ENCODE results near the gene KCTD16.

The KCTD16 gene

DNA sequence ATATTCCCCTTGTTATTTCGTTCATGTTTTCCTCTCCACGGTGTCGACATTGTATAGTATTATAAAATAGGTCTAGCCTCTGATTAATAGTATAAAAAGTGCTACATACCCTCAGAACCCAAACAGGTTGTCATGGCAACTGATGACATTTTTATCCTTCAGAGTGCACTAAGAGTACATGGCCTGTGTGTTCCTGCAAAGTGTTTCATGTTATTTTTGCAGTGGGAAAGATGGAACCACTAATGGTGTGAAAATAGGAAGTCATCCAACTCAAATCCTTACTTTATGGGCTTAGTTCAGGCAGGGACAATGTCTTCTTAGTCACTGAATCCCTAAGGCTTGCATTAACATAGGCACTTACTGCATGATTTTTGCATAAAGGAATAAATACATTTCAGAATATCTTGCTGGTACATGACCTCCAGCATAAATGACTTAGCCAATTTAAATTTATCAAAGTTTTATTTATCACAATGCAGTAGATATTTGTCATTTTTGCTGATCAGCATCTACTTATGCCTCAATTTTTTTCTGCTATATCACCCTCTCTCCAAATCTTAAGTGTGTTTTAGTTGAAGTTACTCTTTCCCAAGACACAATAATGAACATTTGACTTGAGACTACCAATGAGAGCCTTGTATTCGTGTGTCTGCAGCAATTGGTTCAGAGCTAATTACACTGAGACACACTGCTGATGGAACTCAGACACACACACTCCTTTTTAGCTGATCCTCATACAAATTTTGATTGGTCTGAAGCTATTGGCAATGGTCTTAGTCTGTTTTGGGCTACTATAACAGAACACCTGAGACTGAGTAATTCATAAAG is 243.7 kb downstream of the KCTD16 start:
- DNase-seq, result no peak

DNA sequence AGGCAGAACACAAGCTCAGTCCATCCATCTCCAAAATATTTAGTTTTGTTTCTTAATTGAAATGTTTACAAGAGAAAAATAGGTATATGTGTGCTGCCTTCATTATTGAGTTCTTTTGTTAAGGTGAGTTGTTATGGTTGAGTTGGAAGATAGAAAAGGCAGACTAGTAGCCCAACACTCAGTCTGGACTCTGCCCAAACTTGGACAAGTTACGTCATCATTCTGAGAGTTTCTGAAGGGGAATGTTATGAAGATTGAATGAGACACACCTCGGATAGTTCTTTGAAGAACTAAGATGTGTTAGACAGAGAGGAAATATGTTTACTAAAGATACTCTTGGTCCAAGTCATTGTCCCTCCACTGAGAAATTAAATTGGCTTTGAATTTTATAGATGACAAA is 245.5 kb downstream of the KCTD16 start:
- DNase-seq, result no peak

DNA sequence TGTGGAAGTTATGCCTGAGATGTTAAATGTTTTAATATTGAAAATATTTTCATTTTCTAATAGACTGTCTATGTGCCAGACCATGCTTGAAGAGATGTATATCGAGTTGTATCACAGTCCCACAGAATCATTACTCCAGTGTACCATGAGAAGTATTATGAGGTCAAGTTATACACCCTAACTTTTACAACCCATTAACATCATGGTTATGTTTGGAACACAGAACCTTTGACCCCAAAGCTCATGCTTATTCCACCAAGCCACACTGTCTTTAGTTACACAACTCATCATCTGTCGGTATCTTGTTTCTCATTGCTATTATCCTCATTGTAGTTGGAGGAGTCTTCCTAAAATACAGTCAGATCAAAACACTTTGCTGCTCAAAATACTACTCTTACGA is 248.0 kb downstream of the KCTD16 start:
- DNase-seq, result no peak

DNA sequence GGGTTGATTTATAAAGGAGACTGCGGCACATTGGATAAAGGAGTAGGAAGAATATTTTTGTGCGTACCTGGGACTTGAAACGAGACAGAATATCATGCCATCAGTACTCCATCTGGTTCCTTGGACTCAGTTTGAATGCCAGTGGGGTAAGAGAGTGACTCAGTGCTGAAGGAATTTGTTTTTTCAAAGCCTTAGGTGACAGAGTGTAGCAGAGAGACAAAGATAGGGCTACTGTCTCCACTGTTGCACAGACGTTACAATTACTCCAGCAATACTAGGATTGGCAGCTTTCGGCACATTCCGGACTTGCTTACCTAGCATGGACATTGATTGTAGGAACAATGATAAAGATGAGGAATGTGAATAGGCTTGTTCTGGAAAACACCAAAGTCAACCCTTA is 250.7 kb downstream of the KCTD16 start:
- no peak for DNase-seq

DNA sequence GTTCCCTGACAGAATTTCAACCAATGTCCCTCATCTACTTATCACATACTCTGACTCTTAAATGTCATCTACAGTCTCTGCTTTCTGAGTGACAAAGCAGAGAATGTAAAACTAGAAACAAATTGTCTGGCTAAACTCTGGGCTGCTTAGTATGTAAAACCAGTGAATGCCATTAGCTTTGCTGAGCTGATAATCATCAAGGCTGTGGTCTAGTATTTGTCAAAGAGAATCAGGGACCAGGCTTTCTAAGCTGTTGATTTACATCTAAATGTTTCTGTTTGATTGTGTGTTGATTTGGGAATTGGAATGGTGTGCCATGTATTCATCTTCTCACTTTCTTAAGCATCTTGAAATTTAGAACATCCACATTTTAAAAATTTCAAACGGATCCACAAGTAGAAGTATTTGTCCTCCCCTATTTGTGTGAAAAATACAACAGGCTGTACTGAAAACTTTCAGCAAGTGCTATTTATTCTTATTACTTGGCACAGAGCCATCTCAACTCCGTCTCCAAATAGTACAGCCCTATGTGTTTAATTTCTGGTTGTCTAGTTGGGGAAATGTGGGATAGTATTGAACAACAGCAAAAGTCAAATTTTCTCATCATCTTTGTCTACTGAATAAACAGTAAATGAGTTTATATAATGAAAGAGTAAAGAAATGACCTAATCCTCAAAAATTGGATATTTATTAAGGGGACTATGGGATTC is 251.5 kb downstream of the KCTD16 start:
- no peak for DNase-seq

DNA sequence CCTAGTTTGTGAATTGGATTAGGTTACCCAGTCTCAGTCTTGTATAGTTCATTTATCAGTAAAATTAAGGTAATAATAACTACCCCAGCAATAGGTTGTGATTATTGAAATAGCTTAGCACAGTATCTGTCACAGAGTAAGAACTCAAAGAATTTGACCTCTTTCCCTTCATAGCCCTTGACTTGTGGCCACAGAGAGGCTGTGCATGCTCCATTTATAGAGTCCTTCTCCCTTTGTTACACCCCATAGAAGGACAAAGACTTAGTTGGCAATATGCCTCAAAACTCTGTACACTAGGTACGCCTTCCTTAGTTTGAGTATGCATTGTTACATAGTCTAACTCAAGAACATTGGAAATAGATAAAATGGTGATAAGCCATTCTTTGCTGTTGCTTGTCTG is 257.2 kb downstream of the KCTD16 start:
- no peak for DNase-seq

DNA sequence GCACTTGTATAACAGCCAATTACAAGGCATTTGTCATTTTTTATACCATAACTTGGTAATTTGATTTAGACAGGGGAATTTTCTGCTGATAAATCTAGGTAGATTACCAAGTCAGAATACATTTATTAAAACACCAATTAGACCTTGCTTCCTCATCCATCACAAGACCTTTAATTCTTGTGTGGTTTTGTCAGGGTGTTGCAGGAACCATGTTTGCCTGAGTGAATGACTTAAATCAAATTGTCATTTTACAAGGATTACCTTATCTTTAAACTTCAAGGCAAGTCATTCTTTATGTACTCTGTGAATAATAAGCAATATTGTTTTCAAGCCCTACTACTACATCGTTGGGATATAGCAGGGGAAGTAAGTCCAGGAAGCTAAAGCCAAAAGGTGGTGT is 257.7 kb downstream of the KCTD16 start:
- DNase-seq, result no peak

DNA sequence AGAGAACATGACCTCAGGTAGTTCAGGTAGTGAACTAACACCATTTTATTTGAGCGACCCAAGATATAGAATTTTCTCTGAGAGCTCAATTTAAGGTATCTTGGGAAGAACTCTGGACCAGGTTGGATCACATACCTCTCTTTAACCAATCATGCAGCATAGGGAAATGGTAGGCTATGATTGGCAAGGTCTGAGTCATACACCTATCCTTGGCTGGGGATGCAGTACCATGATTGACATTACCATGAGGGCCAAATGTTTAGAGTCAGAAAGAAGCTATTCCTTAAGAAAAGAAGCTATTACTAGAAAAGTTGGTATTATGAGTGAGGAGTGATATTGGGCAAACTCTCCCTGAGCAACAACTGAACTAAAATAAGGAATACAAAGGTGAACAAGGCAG is 258.7 kb downstream of the KCTD16 start:
- DNase-seq, result no peak

DNA sequence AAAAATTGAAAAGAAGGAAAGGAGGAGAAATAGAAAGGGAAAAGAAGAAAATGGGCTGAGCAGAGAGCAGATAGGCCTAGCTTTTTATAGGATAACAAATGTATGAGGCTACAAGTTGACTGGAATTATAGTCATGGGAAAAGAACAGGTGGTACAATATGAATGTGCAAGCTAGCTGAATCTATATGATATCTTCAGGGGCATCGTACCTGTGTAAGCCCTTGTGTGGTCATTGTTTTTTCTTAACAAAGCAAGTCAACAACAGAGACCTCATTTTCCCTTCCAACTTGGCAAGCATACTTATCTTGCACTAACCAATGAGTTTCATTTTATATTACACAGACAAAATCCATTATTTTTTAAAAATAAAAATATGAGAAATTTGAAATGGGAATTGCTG is 259.2 kb downstream of the KCTD16 start:
- no peak for DNase-seq

DNA sequence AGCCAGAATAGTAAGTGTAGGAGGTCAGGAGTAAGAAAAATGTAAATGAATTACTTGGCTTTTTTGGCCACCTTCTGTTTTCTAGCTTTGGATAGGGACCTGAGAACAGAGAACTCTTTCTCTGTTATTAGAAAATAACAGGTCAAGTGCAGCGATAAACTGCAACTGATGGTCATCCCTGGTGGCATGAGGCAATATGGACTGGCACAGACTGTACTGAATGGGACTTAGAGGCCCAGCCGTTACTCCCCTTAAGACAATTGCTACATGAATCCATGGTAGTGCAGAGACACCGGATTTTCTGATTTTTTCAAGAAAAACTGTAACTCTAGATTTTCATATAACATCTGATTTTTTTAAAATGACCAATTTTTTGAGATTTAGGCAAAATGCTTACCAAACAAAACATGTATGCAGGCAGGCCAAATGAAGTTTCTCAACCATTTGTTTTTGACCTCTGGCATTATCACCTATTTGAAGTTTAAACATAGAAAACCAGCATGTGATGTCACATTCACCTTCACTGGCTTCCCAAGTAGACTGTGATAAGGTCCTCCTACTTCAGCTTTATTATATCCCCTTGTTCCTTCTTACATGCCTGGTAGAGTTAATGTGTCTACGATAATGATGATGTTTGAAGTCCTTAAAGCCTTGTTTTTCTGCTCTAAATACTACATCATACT is 262.6 kb downstream of the KCTD16 start:
- DNase-seq, result no peak

DNA sequence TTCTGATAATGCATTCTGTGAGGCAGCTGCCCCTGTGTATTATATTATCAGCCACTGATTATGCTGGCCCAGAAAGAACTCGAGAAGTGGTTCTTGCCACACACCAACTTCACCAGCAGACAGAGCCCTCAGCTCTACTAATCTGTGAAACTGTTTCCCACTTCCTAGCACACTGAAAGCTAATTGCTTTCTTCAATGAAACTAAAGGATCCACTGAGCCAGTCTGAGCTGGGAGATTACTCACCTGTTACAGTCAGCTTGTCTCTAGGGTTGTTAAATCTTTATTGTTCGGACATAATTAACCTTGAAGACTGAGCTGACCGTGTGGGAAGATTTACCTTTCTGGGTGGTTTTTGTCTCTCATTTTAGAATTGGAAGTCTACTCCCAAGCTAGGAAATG is 263.2 kb downstream of the KCTD16 start:
- no peak for DNase-seq

DNA sequence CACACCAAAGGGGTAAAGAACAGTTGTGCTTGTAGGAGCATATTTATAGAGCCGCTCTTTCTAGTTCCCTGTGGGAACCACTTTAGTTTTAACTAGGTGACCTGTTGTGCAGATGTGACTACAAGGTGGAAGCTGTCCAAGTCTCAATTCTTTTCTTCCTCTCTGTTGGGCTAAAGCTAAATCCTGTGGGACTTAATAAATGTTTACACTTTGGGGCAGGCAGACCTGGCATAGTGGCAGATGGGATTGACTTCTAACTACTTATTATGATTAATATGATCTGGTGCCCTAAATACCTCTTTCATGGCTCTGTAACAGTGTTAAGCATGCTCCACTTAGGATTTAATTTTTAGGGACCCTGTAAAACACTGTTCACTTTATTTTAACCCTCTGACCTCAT is 265.3 kb downstream of the KCTD16 start:
- DNase-seq, result no peak

DNA sequence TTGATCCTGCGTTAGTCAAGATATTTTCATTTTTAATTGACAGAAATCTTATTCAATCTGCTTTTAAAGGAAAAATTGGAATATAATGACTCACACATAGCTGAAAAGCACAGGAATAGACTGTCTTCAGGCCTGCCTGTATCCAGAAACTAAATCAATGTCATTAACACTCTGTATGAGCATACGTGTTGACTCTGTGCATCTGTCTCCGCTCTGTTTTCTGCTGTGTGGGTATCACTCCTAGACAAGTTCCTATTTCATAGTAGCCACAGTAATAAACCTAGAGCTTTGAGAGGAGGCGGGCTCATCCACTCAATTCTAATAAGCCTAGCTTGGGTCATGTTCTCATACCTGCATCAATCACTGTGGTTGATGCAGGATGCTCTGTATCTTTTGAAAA is 267.6 kb downstream of the KCTD16 start:
- no peak for DNase-seq

DNA sequence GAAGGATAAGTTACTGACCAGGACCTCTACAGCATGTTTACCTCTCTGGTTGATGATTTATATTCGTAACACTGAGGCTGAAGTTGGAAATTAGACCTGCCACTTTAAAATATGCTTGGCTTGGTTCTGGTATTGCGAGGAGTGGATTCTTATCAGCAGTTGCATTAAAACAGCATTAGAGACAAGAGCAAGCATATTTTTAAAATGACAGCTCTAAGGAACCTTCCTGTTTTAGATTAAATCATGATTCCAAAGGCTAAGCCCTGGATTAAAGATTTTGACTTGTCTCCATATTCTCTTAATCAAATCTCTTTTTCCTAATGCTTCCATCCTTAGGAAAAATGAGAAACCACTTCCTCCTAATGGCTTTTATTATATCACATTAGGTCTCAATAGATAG is 277.8 kb downstream of the KCTD16 start:
- no peak for DNase-seq

DNA sequence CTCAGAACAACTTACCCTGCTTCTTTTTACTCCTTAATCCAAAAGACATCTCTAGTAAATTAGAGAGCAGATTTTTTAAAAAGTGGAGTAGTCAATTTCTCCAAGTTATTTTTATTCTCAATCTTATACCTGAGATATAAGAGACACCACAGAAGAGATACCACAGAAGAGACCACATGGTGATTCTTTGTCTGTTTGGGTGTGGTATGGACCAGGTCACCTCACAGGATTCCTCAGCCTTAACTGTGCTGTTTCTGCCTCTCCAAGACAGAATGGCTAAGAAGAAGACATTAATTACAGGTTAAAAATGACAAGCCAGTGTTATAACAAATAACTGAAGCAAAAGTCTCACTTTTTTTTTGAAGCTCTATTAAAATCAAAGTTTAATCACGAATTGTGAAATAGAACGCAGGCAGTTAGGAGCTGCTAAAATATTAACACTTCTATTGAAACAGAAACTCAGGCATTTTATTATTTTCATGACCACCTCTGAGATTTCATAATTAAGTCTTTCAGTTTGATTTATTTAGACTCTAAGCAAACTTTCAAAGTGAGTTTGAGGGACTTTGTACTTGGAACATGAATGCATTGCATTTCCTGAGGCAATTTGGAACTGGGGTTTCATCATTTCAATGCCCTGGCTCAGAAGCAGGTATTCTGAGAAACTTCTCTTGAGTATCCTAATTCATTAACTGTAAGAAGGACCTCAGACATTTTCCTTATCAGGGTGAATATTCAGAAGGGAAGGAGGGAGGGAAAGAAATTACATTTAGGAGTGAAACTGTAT is 280.7 kb downstream of the KCTD16 start:
- DNase-seq, result no peak

DNA sequence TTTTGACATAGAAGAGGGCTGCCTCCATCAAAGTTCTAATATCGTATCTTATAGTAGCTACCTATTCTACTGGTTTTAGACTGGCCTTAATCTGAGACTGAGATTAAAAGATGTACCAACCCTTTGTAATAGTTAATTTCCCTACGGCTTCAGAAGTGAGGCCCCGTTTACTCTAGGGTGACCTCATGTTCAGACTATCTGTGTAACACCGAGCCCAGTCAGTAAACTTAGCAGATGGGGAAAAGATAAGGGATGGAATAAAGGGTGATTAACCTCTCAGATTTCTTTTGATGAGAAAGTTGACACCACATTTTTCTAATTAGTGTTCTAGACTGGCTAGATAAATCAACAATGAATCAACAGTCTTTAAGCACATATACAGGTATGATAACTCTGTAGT is 283.1 kb downstream of the KCTD16 start:
- no peak for DNase-seq

DNA sequence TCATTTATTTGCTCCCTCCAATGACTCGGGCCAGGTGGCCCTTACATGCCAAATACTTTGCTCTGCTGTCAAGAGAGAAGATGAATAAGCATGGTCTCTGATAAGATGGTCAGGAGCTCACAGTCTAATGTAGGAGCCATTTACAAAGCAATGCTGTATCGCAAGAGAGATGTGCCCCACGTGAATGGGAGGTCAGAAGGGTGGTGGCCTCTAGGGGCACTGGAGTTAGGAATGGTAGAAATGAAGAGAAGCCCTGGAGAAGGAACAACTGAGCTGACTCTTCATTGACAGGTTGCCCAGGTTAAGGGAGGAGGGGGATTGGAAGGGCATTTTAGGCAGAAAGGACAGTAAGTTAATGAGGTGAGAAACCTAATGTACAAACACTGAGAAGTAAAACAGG is 286.5 kb downstream of the KCTD16 start:
- no peak for DNase-seq

DNA sequence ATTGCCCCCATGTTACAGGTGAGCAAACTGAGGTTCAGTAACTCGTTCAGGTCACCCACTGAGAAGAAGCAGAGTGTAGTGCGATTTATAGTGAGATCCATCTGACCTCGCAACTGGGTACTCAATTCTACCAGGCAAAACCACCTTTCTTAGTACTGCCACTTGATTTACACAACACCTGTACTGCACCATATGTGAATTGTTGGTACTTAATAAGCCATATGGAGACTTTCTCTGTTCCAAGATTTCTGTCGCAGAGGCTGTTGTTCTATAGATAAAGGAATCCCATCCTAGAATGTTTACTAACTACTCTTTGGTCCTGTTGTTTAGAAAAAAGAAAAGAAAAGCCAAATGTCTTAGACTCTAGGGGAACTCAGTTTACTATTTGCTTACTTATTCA is 287.5 kb downstream of the KCTD16 start:
- no peak for DNase-seq

DNA sequence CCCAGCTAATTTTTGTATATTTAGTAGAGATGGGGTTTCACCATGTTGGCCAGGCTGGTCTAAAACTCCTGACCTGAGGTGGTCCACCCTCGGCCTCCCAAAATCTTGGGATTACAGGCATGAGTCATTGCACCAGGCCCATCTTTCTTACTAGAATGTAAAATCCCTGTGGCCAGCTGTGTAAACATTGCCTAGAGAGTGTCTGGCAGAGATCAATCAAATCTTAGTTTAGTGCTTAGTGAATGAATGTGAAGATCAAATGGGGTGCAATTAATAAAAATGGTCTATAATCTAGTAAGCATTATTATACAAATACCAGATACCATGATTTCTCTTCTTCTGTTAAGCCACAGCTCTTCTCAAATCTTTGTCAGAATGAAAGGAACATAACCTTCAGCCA is 289.9 kb downstream of the KCTD16 start:
- DNase-seq, result no peak

DNA sequence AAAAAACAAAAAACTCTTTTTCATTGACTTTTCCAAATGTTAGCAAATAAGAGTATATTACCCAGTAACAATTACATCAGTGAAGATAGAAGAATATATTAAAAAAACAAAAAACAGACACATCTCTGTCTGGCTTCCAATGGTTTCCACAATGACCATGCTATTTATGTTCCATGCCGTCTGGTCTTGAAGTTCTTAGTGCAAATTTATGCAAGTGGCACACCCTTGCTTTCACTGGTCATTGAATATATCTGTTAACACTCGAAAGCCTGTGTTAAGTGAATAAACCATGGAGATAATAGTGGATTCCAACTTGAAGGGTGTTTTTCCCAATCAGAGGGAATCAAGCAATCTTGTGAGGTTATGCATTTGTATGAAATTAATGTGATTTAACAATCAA is 291.9 kb downstream of the KCTD16 start:
- no peak for DNase-seq

DNA sequence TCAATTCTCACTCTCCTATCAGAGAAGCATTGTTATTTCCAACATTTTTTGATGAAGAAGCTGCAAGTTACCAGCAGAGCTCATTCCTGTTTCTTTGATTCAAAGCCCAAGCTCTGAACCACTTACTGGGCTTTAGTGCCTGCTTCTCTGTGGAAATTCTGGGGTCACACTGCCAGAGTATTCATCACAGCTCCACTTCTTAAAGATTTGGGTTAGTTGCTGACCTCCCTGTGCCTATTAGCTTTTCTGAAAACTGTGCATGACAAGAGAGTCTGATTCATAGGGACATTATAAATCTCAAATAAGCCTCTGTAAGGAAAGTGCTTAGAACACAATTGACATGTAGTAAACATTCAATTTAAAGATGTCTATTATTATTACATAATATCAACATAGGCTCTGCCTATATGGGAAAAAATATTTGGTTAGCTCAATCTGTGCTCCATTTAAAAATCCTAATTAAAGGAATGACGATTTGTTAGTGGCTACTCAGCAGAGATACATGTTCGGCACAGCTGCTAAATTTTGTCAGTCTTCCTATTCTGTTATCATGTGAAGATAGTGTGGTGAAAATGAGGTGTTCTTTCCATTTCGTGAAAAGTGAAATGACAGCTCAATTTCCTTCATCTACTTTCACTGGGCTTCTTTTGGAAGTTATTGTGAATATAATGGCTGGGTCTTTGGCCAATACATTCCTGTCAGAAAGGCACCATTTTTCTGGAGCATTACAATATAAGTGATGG is 293.0 kb downstream of the KCTD16 start:
- DNase-seq, result no peak

DNA sequence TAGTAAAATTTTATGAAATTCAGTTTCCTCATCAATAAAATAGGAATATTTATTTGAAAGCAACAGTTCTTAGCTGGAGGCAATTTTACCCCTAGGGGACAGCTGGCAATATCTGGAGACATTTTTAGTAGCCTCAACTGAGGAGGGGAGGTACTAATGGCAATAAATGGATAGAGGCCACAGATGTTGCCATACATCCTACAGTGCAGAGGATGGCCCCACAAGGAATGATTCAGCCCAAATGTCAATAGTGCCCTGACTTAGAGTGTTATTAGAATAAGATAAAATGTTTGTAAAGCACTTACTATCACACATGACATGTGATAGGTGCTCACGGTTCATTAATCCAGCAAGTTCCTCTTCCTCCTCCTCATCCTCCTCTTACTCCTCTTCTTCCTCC is 293.6 kb downstream of the KCTD16 start:
- DNase-seq, result no peak

DNA sequence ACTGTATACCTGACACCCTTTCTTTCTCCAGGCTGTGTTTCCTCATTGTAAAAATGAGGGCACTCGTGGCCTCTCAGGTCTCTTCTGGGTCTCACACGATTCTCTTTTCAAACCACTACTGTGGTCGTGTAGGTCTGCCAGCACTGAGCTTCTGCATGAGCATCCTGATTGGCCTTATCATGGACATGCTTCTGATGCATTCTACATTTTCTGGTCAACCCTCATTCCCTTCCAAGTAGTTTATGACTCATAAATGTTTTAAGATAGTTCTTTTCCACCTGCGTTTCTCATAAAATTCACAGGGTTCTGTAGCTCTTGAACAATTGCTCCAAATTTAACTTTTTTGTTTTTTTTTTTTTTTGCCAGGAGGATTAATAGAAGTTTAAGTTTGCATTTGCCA is 294.8 kb downstream of the KCTD16 start:
- DNase-seq, result no peak

Data from left hindlimb (tissue), 1 donor.